Left ventricle myocardium superior (tissue), 1 donor: ENCODE results near the gene CDA. TPM values are rescaled to one million over a fixed set of nuclear protein-coding genes. Genes with fewer than 3 reads are reported as not detected.

Experiments used
- ATAC-seq: fragments of 200-7000 bp; cut with Tn5 transposase; one replicate; pipeline ENCODE4 v1.9.1; 2020; ENCODE audit warnings: mild to moderate bottlenecking, moderate library complexity
- DNase-seq: peaks from one replicate; pipeline ENCODE4 v3.0.0-alpha.2; 2020
- intact Hi-C: fragments of 100-400 bp; cut with micrococcal nuclease; formaldehyde crosslinking; loops from one replicate; pipeline ENCODE4 v1.11.0; 2022
- long read RNA-seq: library from polyadenylated mRNA; unstranded; transcript quantifications from one replicate; pipeline ENCODE4 v2.0.0, GENCODE V29; 2021
- total RNA-seq: library from RNA; stranded (reverse); fragmentation: NEBNext Ultra II Directional; extraction: Animal tissue kit (Norgen Biotek cat#: 25700); gene quantifications from one replicate; pipeline ENCODE4 v1.2.1, GENCODE V29; 2021
- donor health status: DM: no; HTN: yes; CAD: no; lungs with severe emphysema.

The CDA gene
- 2.9 TPM for total RNA-seq
- long read RNA-seq, partial matches to known transcripts, result 0 of 3 reads
- long read RNA-seq, other reads (novel, unspliced or antisense), result 0 of 3 reads

DNA sequence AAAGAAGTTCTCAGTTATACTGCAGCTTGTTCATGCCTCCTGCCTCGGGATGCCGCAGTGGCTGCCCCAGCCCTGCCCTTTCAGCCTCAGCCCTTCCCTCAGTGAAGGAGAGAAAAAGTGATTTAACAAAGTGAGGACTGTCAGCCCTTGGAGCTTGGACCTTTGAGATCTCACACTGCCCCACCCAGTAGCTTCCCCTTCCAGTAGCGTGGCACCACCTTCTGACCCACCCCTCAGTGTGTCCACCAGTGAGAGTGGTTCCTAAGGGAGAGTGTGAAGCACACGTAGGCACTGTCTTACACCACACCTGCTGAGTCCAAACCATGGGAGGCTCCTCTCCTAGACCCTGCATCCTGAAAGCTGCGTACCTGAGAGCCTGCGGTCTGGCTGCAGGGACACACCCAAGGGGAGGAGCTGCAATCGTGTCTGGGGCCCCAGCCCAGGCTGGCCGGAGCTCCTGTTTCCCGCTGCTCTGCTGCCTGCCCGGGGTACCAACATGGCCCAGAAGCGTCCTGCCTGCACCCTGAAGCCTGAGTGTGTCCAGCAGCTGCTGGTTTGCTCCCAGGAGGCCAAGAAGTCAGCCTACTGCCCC, at the start of gene CDA:
CDA (plus strand) TSS at position 464 of the 592 bp plus-strand sequence; CDS start at position 497, 33 bp downstream.
- DNase-seq (no peak), ATAC-seq (peak; percentile 33)
- intact Hi-C loops, result no loop called here

DNA sequence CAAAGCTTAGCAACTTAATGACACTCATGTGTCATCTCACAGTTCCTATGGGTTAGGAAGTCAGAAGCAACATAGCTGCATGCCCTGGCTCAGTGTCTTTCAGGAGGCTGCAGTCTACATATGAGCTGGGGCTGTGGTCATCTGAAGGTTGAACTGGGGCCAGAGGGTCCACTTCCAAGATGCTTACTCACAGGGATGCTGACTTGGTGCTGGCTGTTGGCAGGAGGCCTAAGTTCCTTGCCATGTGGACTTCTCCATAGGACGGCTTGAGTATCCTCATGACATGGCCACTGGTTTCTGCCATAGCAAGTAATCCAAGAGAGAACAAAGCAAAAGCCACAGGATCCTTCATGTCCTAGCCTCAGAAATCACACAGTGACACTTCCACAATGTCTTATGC, 48.6 kb upstream of the CDA start:
- DNase-seq (no peak), ATAC-seq (no peak)
- intact Hi-C loops, result no loop called here

DNA sequence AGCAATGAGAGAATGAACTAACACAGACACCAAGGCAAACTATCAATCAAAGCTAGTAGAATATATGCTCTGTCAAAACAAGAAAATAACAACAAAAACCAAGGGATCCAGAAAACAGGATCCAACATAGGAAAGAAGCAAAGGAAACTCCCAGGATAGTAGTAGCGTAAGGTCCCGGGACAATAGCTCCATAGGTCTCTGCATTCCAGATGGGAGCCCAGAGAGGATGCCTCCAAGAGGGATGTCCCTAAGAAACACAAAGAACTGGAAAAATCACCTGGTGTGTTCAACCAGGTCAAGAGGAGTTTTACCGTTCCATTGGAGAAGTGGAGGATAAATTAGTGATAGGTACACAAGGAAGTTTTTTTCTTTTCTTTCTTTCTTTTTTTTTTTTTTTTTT, 42.3 kb upstream of the CDA start:
- intact Hi-C loops, result no loop called here
- DNase-seq (no peak), ATAC-seq (no peak)

DNA sequence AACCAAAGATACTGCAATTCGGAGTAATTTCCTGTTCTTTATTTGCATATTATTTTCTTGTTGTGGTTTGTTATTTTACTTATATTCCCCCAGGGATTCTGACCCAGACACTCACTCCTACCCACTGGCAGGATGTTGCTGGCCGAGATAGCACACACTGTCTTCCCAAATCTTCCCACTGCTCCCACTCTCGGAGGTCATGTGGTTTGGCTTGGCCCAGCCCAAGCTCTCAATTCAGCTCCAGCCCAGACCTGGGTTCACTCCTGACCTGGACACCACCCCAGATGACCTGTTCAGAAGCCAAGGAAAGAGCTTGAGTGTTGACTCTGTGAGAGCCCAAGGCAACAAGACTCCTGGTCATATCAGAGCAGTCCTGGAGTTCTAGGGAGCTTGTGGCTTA, 37.7 kb upstream of the CDA start:
- no peak for DNase-seq
- peak; percentile 3 for ATAC-seq

DNA sequence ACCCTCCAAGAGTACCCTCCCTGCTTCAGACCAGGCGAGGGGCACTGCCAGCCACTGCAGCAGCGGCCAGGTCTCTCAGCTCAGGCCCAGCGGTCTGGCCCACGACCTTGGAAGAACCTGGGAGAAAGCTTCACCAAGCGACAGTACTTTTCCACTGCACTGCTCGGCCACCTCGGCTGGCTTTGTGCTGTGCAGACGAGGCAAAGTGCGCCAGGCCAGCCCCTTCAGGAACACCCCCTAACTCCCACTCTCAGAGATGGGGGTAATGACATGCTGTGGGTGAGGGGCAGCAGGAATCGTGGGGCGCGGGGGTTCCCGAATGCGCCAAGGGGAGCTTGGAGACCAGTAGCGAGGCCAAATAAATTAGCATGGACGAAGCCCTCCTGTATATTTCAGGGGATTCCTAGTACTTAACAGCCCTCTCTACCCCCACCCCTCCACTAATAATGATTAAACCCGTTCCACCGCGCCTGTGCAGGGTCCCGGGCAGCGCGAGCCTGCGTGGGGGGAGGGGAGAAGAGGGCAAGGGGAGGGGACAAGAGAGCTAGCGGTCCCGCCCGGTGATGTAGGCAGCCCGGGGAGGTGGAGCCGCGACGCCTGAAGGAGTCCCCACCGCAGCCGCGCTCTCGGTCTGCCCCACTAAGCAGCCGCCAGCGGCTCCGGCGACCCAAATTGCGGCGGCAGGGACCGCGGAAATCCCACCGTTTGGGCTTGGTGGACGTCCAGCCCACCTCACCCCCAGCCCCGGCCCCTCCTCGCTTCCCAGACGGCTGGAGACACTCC, 36.8 kb upstream of the CDA start, which contains the start of gene FAM43B:
FAM43B (plus strand) TSS at position 629 of the 783 bp plus-strand sequence. CDS start 401 bp downstream, outside the sequence.
- DNase-seq (peak; percentile 91), ATAC-seq (peak; percentile 96)
- intact Hi-C loops, result no loop called here

More for the DNA sequence above, 37.7 kb upstream of the CDA start:
- intact Hi-C loops, result no loop called here

DNA sequence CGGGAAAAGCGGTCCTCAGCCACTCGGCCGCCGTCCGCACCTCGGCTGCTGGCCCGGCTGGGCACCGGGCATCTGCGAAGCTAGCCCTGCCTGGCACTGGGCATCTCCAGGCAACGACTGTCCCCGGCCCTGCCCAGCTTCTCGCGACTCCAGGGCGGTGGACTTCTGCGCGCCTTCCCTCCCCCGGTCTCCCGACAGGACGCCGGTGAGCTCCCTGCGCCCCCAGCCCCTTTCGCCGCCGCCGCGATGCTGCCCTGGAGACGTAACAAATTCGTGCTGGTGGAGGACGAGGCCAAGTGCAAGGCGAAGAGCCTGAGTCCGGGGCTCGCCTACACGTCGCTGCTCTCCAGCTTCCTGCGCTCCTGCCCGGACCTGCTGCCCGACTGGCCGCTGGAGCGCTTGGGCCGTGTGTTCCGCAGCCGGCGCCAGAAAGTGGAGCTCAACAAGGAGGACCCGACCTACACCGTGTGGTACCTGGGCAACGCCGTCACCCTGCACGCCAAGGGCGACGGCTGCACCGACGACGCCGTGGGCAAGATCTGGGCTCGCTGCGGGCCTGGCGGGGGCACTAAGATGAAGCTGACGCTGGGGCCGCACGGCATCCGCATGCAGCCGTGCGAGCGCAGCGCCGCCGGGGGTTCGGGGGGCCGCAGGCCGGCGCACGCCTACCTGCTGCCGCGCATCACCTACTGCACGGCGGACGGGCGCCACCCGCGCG, 36.0 kb upstream of the CDA start:
- no peak for DNase-seq
- ATAC-seq, result peak; percentile 20
- intact Hi-C loops, result no loop called here

DNA sequence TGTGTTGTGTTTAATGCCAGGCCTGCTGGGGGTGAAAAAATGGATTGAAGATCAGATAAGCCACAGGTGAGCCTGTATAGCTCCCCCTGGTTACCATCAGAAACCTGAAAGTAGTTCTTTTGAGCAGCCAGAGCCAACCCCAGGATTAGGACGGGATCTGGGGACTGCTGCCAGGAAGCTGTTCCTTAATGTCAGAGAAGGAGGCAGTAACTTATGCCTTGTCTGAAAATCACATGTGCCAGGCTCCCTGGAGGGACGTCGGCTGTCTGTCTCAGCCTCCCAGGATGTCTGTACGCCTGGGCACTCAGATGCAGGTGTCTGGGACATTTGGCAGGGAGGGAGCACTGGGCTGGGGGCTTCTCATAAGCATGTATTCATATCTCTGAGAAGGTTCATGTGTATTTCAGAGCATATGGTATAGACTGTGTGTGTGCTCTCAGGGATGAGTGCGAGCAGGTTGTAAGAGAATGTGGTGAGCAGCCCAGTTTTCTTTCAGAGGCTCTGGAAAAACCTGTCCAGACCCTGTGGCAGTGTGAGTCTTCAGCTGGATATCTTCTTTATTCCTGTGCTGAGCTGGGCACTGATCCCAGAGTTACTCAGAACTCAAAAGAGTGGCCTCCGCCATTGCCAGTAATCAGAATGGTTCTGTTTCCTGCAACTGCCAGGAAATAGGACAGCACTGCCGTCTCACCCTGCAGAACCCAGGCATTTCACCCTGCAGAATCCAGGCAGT, 33.7 kb upstream of the CDA start:
- intact Hi-C loops, result no loop called here
- ATAC-seq (peak; percentile 24), DNase-seq (no peak)

DNA sequence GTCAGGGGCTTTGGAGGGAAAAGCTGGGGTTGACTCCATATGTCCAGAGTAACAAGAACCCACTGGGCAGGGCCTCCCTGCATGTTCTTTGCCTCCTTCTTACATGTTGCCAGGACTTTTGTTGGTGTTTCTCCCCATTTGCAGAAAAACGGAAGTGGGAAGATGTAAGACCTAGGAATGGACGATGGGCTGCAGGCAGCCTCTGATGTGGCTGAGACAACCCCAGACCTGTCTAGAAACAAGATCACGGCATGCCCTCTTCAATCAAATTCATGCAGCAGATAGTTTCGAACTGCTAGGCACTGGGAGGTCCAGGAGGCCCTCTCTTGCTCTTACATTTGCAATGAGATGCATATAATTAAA, 33.2 kb upstream of the CDA start:
- intact Hi-C loops, result no loop called here
- ATAC-seq (no peak), DNase-seq (no peak)

DNA sequence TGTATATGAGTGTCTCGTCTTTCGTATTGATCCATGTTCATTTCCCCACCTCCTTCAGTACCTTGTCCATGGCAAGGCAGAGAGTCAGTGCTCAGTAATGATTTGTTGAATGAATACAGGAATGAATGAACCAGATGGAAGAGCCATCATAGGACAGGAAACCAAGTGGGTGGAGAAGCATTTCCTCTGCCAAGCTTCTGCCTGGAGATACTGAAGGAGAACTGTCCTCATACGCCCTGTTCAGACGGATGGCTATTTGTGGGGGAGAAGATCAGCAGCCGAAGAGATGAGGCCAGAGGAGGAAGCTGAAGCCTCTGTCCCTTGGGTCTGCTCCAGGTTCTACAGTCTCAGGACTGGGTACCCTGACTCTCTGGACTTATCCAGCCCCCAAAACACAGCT, 30.7 kb upstream of the CDA start:
- intact Hi-C loops, result no loop called here
- no peak for DNase-seq
- peak; percentile 33 for ATAC-seq

DNA sequence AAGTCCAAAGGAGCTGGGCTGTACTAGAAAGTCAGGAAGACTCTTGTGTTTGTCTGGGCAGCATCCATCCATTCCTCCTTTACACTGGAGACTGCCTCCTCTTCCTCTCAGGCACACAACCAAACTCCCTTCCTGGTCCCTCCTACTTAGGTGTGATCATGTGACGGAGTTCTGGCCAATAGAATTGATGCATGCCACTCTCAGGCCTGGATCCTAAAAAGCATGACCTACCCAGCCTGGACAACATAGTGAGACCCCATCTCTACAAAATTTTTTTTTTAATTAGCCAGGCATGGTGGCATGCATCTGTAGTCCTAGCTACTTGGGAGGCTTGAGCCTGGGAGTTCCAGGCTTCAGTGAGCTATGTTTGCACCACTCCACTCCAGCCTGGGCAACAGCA, 27.9 kb upstream of the CDA start:
- ATAC-seq, result no peak
- intact Hi-C loops, result no loop called here

DNA sequence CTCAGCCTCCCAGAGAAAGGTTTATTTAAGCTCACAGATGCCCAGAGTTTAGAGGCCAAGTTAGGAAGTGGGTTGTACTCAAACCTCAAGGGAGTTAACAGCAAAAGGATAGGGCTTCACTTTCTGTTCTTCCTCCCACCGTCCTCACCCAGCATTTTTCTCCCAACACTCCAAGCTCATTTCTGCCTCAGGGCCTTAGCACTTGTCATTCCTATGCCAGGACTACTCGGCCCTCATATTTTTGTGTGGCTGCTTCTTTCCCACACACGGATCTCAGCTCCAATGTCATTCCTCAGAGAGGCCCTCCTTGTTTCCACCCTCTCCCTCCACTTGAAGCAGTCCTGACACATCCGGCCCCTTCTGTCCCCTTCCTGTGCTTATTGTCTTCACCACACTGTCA, 23.7 kb upstream of the CDA start:
- ATAC-seq, result no peak
- intact Hi-C loops, result no loop called here
- DNase-seq, result no peak

More for the DNA sequence above, 27.9 kb upstream of the CDA start:
- DNase-seq, result no peak

DNA sequence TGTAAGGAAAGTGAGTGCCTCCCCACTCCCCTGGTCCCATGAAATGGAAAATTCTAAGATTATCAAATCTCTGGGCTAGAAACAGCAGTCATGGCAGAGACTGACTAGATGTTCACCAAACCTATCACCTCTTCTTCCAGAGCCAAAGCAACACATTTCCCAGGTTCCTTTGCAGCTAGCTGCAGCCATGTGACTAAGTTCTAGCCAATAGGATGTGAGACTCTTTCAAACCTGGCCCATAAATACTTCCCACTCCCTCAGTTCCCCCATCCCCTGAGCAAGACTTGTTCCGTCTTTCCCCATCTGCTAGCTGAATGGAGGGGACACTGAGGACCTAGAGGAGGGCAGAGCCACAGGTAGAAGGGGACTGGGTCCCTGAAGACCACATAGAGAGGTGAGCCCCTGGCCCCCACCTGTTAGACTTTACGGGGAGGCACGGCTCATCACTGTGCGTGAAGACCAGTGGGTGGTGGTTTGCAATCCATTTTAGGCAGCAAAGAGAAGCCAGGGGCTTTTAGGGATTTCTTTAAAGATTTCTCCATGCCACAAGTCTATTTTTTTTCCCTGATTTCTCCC, 19.3 kb upstream of the CDA start:
- ATAC-seq, result no peak
- intact Hi-C loops, result loop anchor here (10.0 kb wide), 1 partner anchor 55 kb away; no protein-coding TSS in a partner anchor
- DNase-seq, result no peak

DNA sequence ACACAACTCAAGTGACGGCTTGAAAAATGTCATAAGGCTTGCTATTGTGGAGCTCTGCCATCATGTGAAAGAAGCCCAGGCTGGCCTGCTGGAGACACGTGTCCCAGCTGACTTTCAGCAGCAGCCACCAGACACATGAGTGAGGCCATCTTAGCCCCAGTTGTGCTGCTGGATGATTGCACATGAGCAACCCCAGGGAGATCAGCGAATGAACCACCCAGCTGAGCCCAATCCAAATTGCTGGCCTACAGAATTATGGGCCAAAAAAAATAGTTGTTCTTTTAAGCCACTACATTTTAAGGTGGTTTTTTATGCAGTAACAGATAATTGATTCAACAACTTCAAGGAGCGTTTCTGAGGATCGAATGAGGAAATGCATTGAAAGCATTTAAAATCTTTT, 17.5 kb upstream of the CDA start:
- intact Hi-C loops, result loop anchor here (10.0 kb wide), 1 partner anchor 53 kb away; no protein-coding TSS in a partner anchor
- DNase-seq (no peak), ATAC-seq (no peak)

DNA sequence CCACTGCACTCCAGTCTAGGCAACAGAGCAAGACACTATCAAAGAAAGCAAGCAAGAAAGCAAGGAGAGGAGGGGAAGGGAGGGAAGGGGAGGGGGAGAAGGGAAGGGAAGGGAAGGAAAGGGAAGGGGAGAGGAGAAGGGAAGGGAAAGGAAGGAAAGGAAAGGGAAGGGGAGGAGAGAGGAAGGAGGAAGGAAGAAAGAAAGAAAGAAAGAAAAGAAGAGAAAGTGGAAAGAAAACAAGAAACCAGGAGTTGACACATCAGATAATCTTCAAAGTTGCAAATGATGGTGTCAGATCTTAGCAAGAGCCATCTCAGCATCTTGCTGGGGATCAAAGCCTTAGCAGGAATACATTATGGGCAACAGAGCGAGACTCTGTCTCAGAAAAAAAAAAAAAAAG, 14.9 kb upstream of the CDA start:
- ATAC-seq (no peak), DNase-seq (no peak)
- intact Hi-C loops, result loop anchor here (10.0 kb wide), 1 partner anchor 51 kb away; no protein-coding TSS in a partner anchor

DNA sequence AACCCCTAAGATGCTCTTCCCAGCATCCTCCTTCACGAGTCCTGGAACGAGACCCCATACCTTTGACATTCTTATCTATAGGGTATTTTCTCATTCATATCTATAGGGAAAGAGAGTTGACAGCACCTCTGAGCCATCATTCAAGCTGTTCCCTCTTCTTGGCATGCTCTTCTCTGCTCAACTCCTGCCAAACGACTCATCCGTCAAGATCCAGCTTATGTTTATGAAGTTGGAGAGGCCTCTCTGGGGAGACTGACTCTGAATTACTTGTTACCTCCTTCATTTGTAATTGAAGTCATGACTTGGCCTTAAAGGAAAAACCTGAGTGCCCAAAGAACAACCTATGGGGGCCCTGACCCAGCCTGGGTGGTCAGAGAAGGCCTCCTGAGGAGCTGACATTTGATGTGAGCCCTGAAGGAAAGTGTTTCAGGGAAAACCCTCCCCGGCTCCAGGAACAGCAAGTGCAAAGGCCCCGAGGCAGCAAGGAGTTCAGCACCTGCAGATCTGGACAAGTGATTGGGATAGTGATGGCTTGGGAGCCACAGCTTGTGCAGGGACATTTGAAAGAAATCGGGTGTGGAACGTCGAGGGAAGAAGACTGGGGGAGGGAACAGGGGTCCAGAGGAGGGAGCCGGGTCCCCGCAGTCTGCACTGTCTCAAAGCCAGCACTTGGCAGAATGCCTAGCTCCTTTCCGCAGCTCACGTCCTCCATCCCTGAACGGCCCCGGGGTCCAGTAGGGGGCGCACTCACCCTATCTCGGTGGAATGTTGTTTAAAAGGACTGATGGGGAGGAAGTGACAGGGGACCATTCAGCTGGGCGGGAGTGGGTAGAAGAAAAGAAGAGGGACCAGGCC, 14.0 kb upstream of the CDA start:
- intact Hi-C loops, result loop anchor here (10.0 kb wide), 1 partner anchor 50 kb away; no protein-coding TSS in a partner anchor
- ATAC-seq (peak; percentile 96), DNase-seq (peak; percentile 91)

DNA sequence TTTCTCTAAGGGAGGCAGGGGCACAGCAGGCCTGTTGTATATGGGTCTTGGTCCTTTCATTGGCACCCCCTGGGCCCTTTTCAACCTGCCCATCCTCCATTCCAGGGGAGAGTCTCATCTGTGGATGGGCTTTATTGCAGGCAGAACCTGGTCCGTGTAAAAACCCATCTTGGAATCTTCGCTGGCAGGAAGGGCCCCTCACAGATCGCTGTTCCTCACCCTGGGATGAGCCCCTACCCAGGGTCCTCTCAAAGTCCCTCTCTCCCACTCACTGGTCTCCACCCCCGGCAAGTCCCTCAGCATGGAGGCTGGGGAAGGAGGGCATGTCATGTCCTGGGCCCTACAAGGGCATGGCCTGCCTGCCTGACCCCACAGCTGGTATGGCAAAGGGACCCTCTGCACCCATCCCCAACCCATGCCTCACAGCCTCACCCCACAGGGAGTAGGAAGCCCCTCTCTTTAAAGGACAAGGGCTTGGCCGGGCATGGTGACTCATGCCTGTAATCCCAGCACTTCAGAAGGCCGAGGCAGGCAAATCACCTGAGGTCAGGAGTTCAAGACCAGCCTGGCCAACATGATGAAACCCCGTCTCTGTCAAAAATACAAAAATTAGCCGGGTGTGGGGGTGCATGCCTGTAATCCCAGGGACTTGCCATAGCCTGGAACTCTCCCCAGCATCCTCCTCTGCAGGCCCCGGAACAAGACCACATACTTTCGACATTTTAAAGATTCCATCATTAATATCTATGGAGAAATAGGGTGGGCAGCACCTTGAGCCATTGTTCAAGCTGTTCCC, 13.2 kb upstream of the CDA start:
- intact Hi-C loops, result loop anchor here (10.0 kb wide), 1 partner anchor 49 kb away; no protein-coding TSS in a partner anchor
- DNase-seq (no peak), ATAC-seq (no peak)

DNA sequence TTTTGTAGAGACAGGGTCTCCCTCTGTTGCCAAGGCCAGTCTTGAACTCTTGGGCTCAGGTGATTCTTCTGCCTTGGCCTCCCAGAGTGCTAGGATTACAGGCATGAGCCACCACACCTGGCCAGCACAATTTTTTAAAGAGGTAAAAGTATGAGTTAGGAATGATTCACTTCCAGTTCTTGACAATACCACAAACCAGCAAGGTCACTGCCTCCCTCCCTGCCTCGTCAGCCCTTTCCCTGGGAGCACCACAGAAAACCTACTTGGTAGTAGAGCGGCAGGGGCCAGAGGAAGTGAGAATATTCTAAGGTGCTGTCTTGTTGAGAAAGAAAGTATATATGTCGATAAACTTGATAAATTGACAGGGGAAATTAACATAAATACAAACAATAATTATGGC, 10.8 kb upstream of the CDA start:
- DNase-seq (no peak), ATAC-seq (no peak)
- intact Hi-C loops, result loop anchor here (10.0 kb wide), 1 partner anchor 47 kb away; no protein-coding TSS in a partner anchor
